Measurements from ENCODE around the gene THAP3.

The THAP3 gene

GRCh38 chr1:6624710-6625583 lies at the start of gene THAP3:
THAP3 (plus strand) TSS chr1:6624868; CDS start chr1:6625219, 351 bp downstream.
- DNase-seq (ENCODE audit: low read depth), result peak; percentile 89

GRCh38 chr1:6577831-6578525 lies 46.7 kb upstream of the THAP3 start:
- no peak for DNase-seq (ENCODE audit: low read depth)

- DNase-seq (ENCODE audit: low read depth), result no peak
These were observed 45.9 kb upstream of the THAP3 start for GRCh38 chr1:6578624-6579373.

- DNase-seq (ENCODE audit: low read depth), result peak; percentile 95
These were observed 45.1 kb upstream of the THAP3 start, which contains the start of gene ZBTB48 for GRCh38 chr1:6579374-6580118. ZBTB48 (plus strand) TSS chr1:6579994; CDS start chr1:6580610, 616 bp downstream.

GRCh38 chr1:6580119-6580592 lies 44.5 kb upstream of the THAP3 start:
- no peak for DNase-seq (ENCODE audit: low read depth)

GRCh38 chr1:6580593-6581409 lies 43.9 kb upstream of the THAP3 start:
- DNase-seq (ENCODE audit: low read depth), result no peak

GRCh38 chr1:6581561-6582305 lies 42.9 kb upstream of the THAP3 start:
- DNase-seq (ENCODE audit: low read depth), result no peak

GRCh38 chr1:6582370-6582769 lies 42.3 kb upstream of the THAP3 start:
- no peak for DNase-seq (ENCODE audit: low read depth)

- DNase-seq (ENCODE audit: low read depth), result no peak
These were observed 40.3 kb upstream of the THAP3 start for GRCh38 chr1:6584126-6585080.

- no peak for DNase-seq (ENCODE audit: low read depth)
These were observed 39.5 kb upstream of the THAP3 start for GRCh38 chr1:6585081-6585722.

- no peak for DNase-seq (ENCODE audit: low read depth)
These were observed 38.8 kb upstream of the THAP3 start for GRCh38 chr1:6585841-6586240.

GRCh38 chr1:6586404-6586816 lies 38.3 kb upstream of the THAP3 start:
- no peak for DNase-seq (ENCODE audit: low read depth)

GRCh38 chr1:6587261-6588005 lies 37.2 kb upstream of the THAP3 start:
- no peak for DNase-seq (ENCODE audit: low read depth)

- DNase-seq (ENCODE audit: low read depth), result no peak
These were observed 36.4 kb upstream of the THAP3 start for GRCh38 chr1:6588128-6588892.

GRCh38 chr1:6588893-6589520 lies 35.7 kb upstream of the THAP3 start:
- no peak for DNase-seq (ENCODE audit: low read depth)

- DNase-seq (ENCODE audit: low read depth), result no peak
These were observed 34.6 kb upstream of the THAP3 start for GRCh38 chr1:6590046-6590445.

All from activated T-cell treated with anti-CD3 and anti-CD28 coated beads for 1 hour (primary cell).